H1 (cell line): ENCODE data around the gene DDX56. TPM values are rescaled to one million over a fixed set of nuclear protein-coding genes. Genes with fewer than 3 reads are reported as not detected.

ENCODE experiments used
- CBX5 ChIP-seq: fragments of 300-800, 300-1000 bp; sonication (generic); IDR thresholded peaks from 2 replicates; pipeline ENCODE4 v1.7.1; 2016; ENCODE audit warnings: antibody characterized with exemption, low read length, low read depth
- CBX8 ChIP-seq: fragments of 300-800, 300-1000 bp; sonication (generic); IDR thresholded peaks from 2 replicates; pipeline ENCODE4 v1.7.1; 2016; ENCODE audit warnings: low read depth, low read length, borderline replicate concordance
- CHD1 ChIP-seq: IDR thresholded peaks from 2 replicates; pipeline ENCODE4 v1.6.1; 2012; ENCODE audit warnings: low read depth, low read length, improper control_type of control experiment
- CREB1 ChIP-seq: IDR thresholded peaks from 2 replicates; pipeline ENCODE4 v1.6.1; 2012; ENCODE audit warnings: inconsistent platforms
- CTBP2 ChIP-seq: IDR thresholded peaks from 2 replicates; pipeline ENCODE4 v1.7.0; 2011; ENCODE audit warnings: borderline replicate concordance, mild to moderate bottlenecking, moderate library complexity, mixed read lengths, low read length; ENCODE audit not compliant: insufficient read depth, insufficient read length
- EP300 ChIP-seq, 2 experiments: IDR thresholded peaks; 1 replicate in 1 of 2; 2 replicates in 1 of 2; pipeline ENCODE4 v1.6.1; 2011 to 2012; ENCODE audit warnings: low read depth in 2 of 2, low read length in 2 of 2, mild to moderate bottlenecking in 2 of 2, borderline replicate concordance in 1 of 2, inconsistent platforms in 1 of 2, moderate library complexity in 1 of 2
- HDAC2 ChIP-seq, 2 experiments: fragments of 300-600 bp in 1 of 2; sonication (generic) in 1 of 2; IDR thresholded peaks; 2 replicates each; pipeline ENCODE4 v1.6.1; 2011 to 2012; ENCODE audit warnings: low read depth in 2 of 2, low read length in 2 of 2, mild to moderate bottlenecking in 2 of 2, moderate library complexity in 2 of 2, borderline replicate concordance in 1 of 2, inconsistent platforms in 1 of 2
- JUN ChIP-seq: IDR thresholded peaks from 2 replicates; pipeline ENCODE4 v1.6.1; 2011; ENCODE audit warnings: low read depth, mild to moderate bottlenecking, improper control_type of control experiment, low read length
- KDM1A ChIP-seq: fragments of 200-600, 300-600 bp; sonication (generic); IDR thresholded peaks from 2 replicates; pipeline ENCODE4 v1.7.1; 2016; ENCODE audit warnings: mild to moderate bottlenecking, low read length, borderline replicate concordance
- NRF1 ChIP-seq: IDR thresholded peaks from 2 replicates; pipeline ENCODE4 v1.6.1; 2011; ENCODE audit warnings: mild to moderate bottlenecking, low read depth, low read length, improper control_type of control experiment
- POLR2A ChIP-seq, 2 experiments: IDR thresholded peaks; 1 replicate in 1 of 2; 2 replicates in 1 of 2; pipeline ENCODE4 v1.6.1; 2011; ENCODE audit warnings: low read depth in 2 of 2, low read length in 2 of 2, mild to moderate bottlenecking in 2 of 2; ENCODE audit errors: control extremely low read depth in 1 of 2
- RBBP5 ChIP-seq: IDR thresholded peaks from 2 replicates; pipeline ENCODE4 v1.7.1; 2012; ENCODE audit warnings: low read depth, mild to moderate bottlenecking, inconsistent platforms, low read length, moderate library complexity, borderline replicate concordance
- RNF2 ChIP-seq: fragments of 200-900, 300-1000 bp; sonication (generic); IDR thresholded peaks from 2 replicates; pipeline ENCODE4 v1.7.1; 2016; ENCODE audit warnings: borderline replicate concordance, low read depth, mild to moderate bottlenecking, antibody characterized with exemption, low read length; ENCODE audit not compliant: poor library complexity, severe bottlenecking; ENCODE audit errors: missing control alignments
- RXRA ChIP-seq: IDR thresholded peaks from 2 replicates; pipeline ENCODE4 v1.6.1; 2011; ENCODE audit warnings: low read depth, mild to moderate bottlenecking, low read length, moderate library complexity; ENCODE audit not compliant: insufficient read depth
- SIX5 ChIP-seq: IDR thresholded peaks from 2 replicates; pipeline ENCODE4 v1.6.1; 2011; ENCODE audit warnings: mild to moderate bottlenecking, low read depth, low read length
- SP1 ChIP-seq: IDR thresholded peaks from 2 replicates; pipeline ENCODE4 v1.6.1; 2011; ENCODE audit warnings: low read depth, low read length
- TAF1 ChIP-seq: IDR thresholded peaks from 2 replicates; pipeline ENCODE4 v1.6.1; 2011; ENCODE audit warnings: mild to moderate bottlenecking, low read depth, low read length
- TBP ChIP-seq: IDR thresholded peaks from 2 replicates; pipeline ENCODE4 v1.6.1; 2011; ENCODE audit warnings: low read depth, low read length, improper control_type of control experiment
- TEAD4 ChIP-seq: IDR thresholded peaks from 2 replicates; pipeline ENCODE4 v1.6.1; 2012; ENCODE audit warnings: low read depth, low read length, inconsistent platforms, mixed read lengths
- polyA plus RNA-seq, 7 experiments: library from polyadenylated mRNA; depleted of rRNA in 3 of 7; stranded (reverse) in 5 of 7; unstranded in 2 of 7; fragments of >200 nt in 5 of 7; fragments of 200-250 nt in 2 of 7; gene quantifications; 1 replicate in 5 of 7; 2 replicates in 1 of 7; 4 replicates in 1 of 7; pipeline versions ENCODE4 v1.2.1 to v1.2.3, GENCODE V29; 2011 to 2013; ENCODE audit warnings: missing spikeins in 2 of 7, mixed read lengths in 2 of 7
- total RNA-seq: library from RNA; stranded (reverse); fragmentation: NEBNext Ultra II Directional; extraction: Animal tissue kit (Norgen Biotek cat#: 25700); gene quantifications from 2 replicates; pipeline ENCODE4 v1.2.1, GENCODE V29; 2021
- TF ChIP-seq, protein P1 (sequence below): IDR thresholded peaks from 2 replicates; pipeline ENCODE4 v1.6.1; 2011; ENCODE audit warnings: low read depth, mild to moderate bottlenecking, low read length; ENCODE audit not compliant: insufficient read depth
- TF ChIP-seq, protein P2 (sequence below): IDR thresholded peaks from 2 replicates; pipeline ENCODE4 v1.6.1; 2012; ENCODE audit warnings: inconsistent platforms
- TF ChIP-seq, protein P3 (sequence below): IDR thresholded peaks from 2 replicates; pipeline ENCODE4 v1.6.1; 2012; ENCODE audit warnings: inconsistent platforms

DDX56 gene
- total and polyA plus RNA-seq, 2 of the 8 experiments (the other 6 are each of a cell fraction or from before 2014, with no cell fraction given): 56.9 to 81.6 TPM

DNA sequence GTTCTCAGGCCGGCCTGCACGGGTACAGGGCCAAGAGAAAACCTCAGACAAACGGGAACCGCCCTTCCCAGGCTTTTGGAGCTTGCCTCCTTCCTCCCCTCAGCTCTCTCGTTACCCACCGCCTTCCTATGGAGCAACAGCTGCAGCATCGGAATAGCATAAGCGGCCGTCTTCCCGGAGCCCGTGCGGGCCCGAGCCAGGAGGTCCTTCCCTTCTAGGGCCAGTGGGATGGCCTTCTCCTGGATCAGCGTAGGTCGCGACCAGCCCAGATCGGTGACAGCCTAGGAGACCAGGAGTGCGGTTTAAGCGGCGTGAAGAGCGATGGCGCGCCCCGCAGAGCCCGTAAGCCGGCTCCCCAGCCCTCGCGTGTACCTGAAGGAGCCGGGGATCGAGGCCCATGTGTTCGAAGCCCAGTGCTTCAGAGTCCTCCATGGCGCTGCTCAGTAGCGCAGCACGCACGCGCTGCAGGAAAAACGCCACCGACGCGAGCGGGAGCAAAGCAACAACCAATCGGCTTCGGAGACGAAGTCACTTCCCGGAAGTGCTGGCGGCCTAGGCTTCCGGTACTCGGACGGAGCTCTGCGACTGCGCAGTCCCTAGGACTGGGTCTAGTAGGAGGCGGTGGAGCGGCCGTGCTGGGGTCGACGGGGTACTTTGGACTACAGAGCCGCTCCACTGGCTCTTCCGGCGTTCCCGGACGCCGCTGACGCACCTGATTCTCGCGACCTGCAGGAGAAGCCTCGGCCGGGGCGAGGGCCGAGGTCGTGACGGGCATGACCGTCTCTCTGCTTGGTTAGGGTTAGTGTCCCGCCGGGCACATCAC is at the start of gene DDX56 (continued):
- TF ChIP-seq, protein P1, sequence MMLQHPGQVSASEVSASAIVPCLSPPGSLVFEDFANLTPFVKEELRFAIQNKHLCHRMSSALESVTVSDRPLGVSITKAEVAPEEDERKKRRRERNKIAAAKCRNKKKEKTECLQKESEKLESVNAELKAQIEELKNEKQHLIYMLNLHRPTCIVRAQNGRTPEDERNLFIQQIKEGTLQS: no peak
- TF ChIP-seq, protein P2, sequence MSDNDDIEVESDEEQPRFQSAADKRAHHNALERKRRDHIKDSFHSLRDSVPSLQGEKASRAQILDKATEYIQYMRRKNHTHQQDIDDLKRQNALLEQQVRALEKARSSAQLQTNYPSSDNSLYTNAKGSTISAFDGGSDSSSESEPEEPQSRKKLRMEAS: peak; percentile 99
- TF ChIP-seq RXRA (no peak), TAF1 (peak; percentile 81; the same call in 1 of the 2 replicates), SIX5 (no peak), SP1 (no peak), NRF1 (peak; percentile 56), EP300 (IDR thresholded peaks at IDR 0.05; ENCODE audit: borderline replicate concordance in 1 of 2, low read depth in 2 of 2, low read length in 2 of 2) (no peak), CHD1 (no peak), RBBP5 (no peak), CBX5 (no peak), CBX8 (no peak), JUN (no peak), POLR2A (IDR thresholded peaks at IDR 0.05; ENCODE audit: control extremely low read depth in 1 of 2, low read depth in 2 of 2, low read length in 2 of 2) (peak; percentile 73 to 95), KDM1A (no peak), RNF2 (no peak), TEAD4 (no peak), HDAC2 (IDR thresholded peaks at IDR 0.05; ENCODE audit: borderline replicate concordance in 1 of 2, low read depth in 2 of 2, low read length in 2 of 2) (no peak), TBP (peak; percentile 77; the same call in 1 of the 2 replicates), CREB1 (peak; percentile 52; the same call in 1 of the 2 replicates), CTBP2 (no peak)
- TF ChIP-seq, protein P3, sequence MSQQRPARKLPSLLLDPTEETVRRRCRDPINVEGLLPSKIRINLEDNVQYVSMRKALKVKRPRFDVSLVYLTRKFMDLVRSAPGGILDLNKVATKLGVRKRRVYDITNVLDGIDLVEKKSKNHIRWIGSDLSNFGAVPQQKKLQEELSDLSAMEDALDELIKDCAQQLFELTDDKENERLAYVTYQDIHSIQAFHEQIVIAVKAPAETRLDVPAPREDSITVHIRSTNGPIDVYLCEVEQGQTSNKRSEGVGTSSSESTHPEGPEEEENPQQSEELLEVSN: peak; percentile 95
